ENCODE data around the gene ALDH16A1. TPM values are rescaled to one million over a fixed set of nuclear protein-coding genes. Genes with fewer than 3 reads are reported as not detected.

The ALDH16A1 gene
- total RNA-seq, 1 donor: 17.7 TPM

DNA sequence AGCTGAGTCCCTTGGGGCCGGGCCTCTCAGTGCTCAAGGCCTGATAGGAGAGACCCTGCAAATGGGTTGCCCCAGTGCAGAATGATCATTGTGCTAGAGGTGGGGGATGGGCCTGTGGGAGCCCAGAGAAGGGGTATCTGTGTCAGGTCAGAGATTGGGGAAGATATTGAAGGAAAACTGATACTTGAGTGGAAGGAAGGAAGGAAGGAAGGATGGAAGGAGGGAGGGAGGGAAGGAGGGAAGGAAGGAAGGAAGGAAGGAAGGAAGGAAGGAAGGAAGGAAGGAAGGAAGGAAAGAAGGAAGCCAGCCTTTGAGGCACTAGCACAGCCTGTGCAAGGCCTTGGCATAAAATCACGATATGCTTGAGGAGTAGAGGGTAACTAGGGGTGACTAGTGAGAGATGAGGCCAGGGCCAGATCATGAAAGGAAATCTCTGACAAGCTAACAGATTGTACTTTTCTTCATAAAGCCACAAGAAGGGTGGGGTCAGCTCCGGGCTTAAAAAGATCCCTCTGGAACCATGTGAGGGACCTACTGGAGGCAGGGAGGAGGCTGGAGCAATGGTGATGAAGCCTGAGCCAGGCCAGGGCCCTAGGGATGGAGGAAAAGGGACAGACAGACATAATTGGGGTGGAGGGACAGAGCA is 41.2 kb upstream of the ALDH16A1 start:
- H3K4me3 ChIP-seq (ENCODE audit: low read depth, low read length): no peak overlapping the region
- TF ChIP-seq, protein P1, sequence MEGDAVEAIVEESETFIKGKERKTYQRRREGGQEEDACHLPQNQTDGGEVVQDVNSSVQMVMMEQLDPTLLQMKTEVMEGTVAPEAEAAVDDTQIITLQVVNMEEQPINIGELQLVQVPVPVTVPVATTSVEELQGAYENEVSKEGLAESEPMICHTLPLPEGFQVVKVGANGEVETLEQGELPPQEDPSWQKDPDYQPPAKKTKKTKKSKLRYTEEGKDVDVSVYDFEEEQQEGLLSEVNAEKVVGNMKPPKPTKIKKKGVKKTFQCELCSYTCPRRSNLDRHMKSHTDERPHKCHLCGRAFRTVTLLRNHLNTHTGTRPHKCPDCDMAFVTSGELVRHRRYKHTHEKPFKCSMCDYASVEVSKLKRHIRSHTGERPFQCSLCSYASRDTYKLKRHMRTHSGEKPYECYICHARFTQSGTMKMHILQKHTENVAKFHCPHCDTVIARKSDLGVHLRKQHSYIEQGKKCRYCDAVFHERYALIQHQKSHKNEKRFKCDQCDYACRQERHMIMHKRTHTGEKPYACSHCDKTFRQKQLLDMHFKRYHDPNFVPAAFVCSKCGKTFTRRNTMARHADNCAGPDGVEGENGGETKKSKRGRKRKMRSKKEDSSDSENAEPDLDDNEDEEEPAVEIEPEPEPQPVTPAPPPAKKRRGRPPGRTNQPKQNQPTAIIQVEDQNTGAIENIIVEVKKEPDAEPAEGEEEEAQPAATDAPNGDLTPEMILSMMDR (IDR thresholded peaks at IDR 0.05; ENCODE audit: insufficient read depth, low read depth, low read length): no peak
- DNase-seq (ENCODE audit: low read depth): no peak

- TF ChIP-seq, protein P1 (IDR thresholded peaks at IDR 0.05; ENCODE audit: insufficient read depth, low read depth, low read length): no peak
- H3K4me3 ChIP-seq (ENCODE audit: low read depth, low read length): no peak overlapping the region
- DNase-seq (ENCODE audit: low read depth): no peak
Measured at GRCh38 chr19:49413348-49413747, 39.7 kb upstream of the ALDH16A1 start.

DNA sequence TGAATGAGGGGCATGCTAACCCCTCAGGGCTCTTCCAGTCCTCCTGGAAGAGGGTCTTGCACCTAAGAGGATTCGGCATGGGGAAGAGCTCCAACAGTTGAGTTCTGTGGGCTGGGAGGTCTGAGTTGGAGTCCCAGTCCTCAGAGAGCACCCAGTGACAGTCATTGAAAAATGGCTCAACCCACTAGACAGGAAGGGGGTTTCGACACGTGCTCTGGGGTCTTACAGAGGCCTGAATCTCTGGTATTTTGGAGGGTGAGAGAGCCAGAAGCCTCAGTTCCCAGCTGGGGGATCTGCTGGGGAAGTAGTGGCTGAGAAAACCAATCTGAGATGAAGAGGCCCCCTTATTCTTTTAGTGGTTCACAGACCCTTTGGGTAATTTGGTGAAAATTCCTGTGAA is 38.8 kb upstream of the ALDH16A1 start:
- TF ChIP-seq, protein P1 (IDR thresholded peaks at IDR 0.05; ENCODE audit: insufficient read depth, low read depth, low read length): no peak
- no peak overlapping the region for H3K4me3 ChIP-seq (ENCODE audit: low read depth, low read length)
- no peak for DNase-seq (ENCODE audit: low read depth)

DNA sequence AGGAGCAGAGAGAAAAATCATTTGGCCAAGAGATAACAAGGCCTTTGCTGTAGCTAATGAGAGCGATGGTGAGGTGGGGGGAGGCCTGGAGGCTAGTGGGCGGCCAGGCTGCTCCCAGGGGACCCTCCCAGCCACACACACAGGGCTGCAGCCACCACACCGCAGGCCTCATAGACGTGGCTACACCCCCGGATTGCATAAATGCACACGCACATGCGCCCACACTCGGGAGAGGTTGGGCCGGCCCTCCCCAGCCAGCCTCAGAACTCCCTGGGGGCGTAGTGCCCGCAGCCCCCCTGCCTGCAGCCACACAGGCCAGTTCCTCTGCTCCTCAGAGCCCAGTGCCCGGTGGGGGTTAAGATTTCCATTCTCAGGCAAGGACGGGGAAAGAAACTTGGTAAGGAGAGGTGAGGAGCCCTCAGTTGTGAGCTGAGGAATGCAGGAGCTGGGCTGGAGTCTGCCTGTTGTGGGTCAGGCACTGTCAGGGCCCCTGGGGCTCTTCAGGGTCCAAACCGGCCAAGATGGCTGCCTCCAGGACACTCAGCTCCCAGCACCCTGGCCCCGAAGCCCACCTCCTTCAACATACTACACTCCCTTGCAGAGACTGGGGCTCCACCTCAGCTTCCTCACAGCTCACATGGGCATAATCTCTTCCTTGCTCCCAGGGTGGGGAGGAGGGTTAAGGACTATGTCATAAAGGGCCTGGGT is 37.8 kb upstream of the ALDH16A1 start:
- no peak overlapping the region for H3K4me3 ChIP-seq (ENCODE audit: low read depth, low read length)
- DNase-seq (ENCODE audit: low read depth): peak; percentile 28
- TF ChIP-seq, protein P1 (IDR thresholded peaks at IDR 0.05; ENCODE audit: insufficient read depth, low read depth, low read length): no peak

DNA sequence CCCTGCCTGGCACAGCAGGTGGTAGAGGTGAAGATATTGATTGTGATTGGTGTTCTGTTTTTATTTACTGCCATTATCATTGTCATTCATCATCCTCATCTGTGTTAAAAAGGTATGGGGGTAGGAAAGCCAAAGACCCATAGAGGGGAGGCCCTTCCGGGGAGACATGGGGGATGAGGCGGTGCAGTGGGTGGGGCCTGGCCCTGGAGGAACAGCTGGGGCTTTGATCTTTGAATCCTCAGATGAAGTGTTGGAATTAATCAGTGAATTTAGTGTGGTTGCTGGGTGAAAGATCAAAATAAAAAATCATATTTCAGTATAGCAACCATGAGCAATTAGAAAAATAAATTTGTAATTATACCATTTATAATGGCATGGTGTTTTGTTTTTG is 37.2 kb upstream of the ALDH16A1 start:
- H3K4me3 ChIP-seq (ENCODE audit: low read depth, low read length): no peak overlapping the region
- TF ChIP-seq, protein P1 (IDR thresholded peaks at IDR 0.05; ENCODE audit: insufficient read depth, low read depth, low read length): no peak
- DNase-seq (ENCODE audit: low read depth): no peak

DNA sequence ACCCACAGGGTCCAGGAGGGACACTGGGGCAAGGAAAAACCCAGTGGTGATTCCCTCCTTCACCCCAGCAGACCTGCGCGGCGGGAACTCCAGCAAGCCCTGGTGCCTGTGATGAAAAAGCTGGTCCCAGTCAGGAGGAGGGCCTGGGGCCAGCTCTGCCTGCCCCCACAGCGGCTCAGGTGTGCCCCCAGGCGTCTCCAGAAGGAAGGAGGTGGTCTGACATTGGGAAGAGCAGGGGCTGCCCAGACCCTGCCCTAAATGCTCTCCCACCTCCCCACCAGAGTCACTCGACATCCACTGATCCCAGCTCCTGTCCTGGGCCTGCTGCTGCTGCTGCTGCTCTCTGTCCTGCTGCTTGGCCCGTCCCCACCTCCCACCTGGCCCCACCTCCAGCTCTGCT is 35.9 kb upstream of the ALDH16A1 start:
- TF ChIP-seq, protein P1 (IDR thresholded peaks at IDR 0.05; ENCODE audit: insufficient read depth, low read depth, low read length): no peak
- DNase-seq (ENCODE audit: low read depth): no peak
- no peak overlapping the region for H3K4me3 ChIP-seq (ENCODE audit: low read depth, low read length)

Data from fibroblast of villous mesenchyme (primary cell).